ENCODE data around the gene MTG2. TPM values are rescaled to one million over a fixed set of nuclear protein-coding genes. Genes with fewer than 3 reads are reported as not detected.

Gene MTG2
- total and polyA plus RNA-seq, 2 of the 13 experiments (the other 11 are each of a cell fraction or from before 2014, with no cell fraction given): 20.4 to 37.8 TPM

- TF ChIP-seq ZFYVE20 (CRISPR knock-in tag; IDR thresholded peaks at IDR 0.05; ENCODE audit: borderline replicate concordance, low read depth): no peak
- TF ChIP-seq KAT7 (CRISPR knock-in tag; IDR thresholded peaks at IDR 0.05; ENCODE audit: borderline replicate concordance): peak; percentile 100
- no peak for TF ChIP-seq FOXP1 (IDR thresholded peaks at IDR 0.05)
- TF ChIP-seq FOXP1 (CRISPR knock-in tag; IDR thresholded peaks at IDR 0.05): no peak
- 0 out of 2 replicates have a peak, but pooled peaks have one; percentile 63 for TF ChIP-seq ZNF484 (CRISPR knock-in tag; IDR thresholded peaks at IDR 0.05; ENCODE audit: borderline replicate concordance, low read depth)
- peak; percentile 79 for TF ChIP-seq ZNF33A (CRISPR knock-in tag; IDR thresholded peaks at IDR 0.05; ENCODE audit: borderline replicate concordance)
- TF ChIP-seq CREB3 (CRISPR knock-in tag; IDR thresholded peaks at IDR 0.05): peak; percentile 94
- peak; percentile 81; the same call in 1 of the 2 replicates for TF ChIP-seq PPARG (CRISPR knock-in tag; conservative IDR thresholded peaks at IDR 0.05)
- peak; percentile 97 for TF ChIP-seq KDM5A (IDR thresholded peaks at IDR 0.05; ENCODE audit: borderline replicate concordance, low read length)
- peak; percentile 98 for TF ChIP-seq ISX (CRISPR knock-in tag; conservative IDR thresholded peaks at IDR 0.05)
- TF ChIP-seq ZNF639 (CRISPR knock-in tag; conservative IDR thresholded peaks at IDR 0.05): peak; percentile 98
- no peak for TF ChIP-seq ZNF10 (CRISPR knock-in tag; IDR thresholded peaks at IDR 0.05; ENCODE audit: borderline replicate concordance, low read depth)
- peak; percentile 47; the same call in 1 of the 2 replicates for TF ChIP-seq KIAA2018 (CRISPR knock-in tag; IDR thresholded peaks at IDR 0.05; ENCODE audit: borderline replicate concordance)
- TF ChIP-seq HNRNPK (IDR thresholded peaks at IDR 0.05; ENCODE audit: low read depth, low read length, poor library complexity, severe bottlenecking): peak; percentile 92
- TF ChIP-seq ZNF225 (CRISPR knock-in tag; IDR thresholded peaks at IDR 0.05): peak; percentile 98
- TF ChIP-seq ZNF761 (CRISPR knock-in tag; conservative IDR thresholded peaks at IDR 0.05): peak; percentile 97
Measured at GRCh38 chr20:62182469-62183425, at the start of gene MTG2 (continued).

Measured in HepG2 (cell line).